Esophagus (tissue), 2 donors: ENCODE results near the gene CD3D. TPM values are rescaled to one million over a fixed set of nuclear protein-coding genes. Genes with fewer than 3 reads are reported as not detected.

Experiments used
- H3K27ac ChIP-seq, 2 donors: one replicate each; pipeline ENCODE4 v1.5.1; 2013; ENCODE audit warnings: low read depth in 2 of 2, mild to moderate bottlenecking in 2 of 2, inconsistent platforms in 1 of 2, low read length in 1 of 2, moderate library complexity in 1 of 2
- H3K27me3 ChIP-seq, 2 donors: one replicate each; pipeline ENCODE4 v1.6.1; 2013; ENCODE audit warnings: low read length in 2 of 2, control low read depth in 1 of 2, mild to moderate bottlenecking in 1 of 2; ENCODE audit not compliant: insufficient read depth in 2 of 2, control insufficient read depth in 1 of 2
- H3K36me3 ChIP-seq, 2 donors: one replicate each; pipeline ENCODE4 v1.6.1; 2013; ENCODE audit warnings: low read length in 1 of 2; ENCODE audit not compliant: control insufficient read depth in 2 of 2, insufficient read depth in 2 of 2
- H3K4me1 ChIP-seq, 2 donors: one replicate each; pipeline ENCODE4 v1.6.1; 2013; ENCODE audit warnings: low read length in 1 of 2; ENCODE audit not compliant: control insufficient read depth in 2 of 2, insufficient read depth in 2 of 2
- H3K4me3 ChIP-seq, 2 donors: one replicate each; pipeline ENCODE4 v1.5.1; 2013; ENCODE audit warnings: low read length in 2 of 2, mild to moderate bottlenecking in 2 of 2, low read depth in 1 of 2, moderate library complexity in 1 of 2
- H3K9me3 ChIP-seq, 2 donors: one replicate each; pipeline ENCODE4 v1.6.1; 2013; ENCODE audit warnings: mild to moderate bottlenecking in 2 of 2, low read depth in 1 of 2, low read length in 1 of 2, moderate library complexity in 1 of 2; ENCODE audit not compliant: control insufficient read depth in 2 of 2, insufficient read depth in 1 of 2
- WGBS, 2 donors: extraction: QIAGEN DNeasy Blood & Tissue Kit; methylation state at CpG; one replicate each; pipeline ENCODE4 v1.1.7; 2013; 5-methylcytosine and 5-hydroxymethylcytosine counted together
- polyA plus RNA-seq, 2 donors: library from polyadenylated mRNA; stranded (reverse); fragments of 200-250 nt; gene quantifications; one replicate each; pipeline ENCODE4 v1.2.3, GENCODE V29; 2013
- donor health status: healthy with polysubstance abuse.
- donor health status: Bipolar disorder and iron deficiency.

The CD3D gene
- polyA plus RNA-seq, 2 donors = 2.2 to 5.3 TPM

- Histone ChIP-seq H3K27ac (no peak overlapping the region), H3K4me3 (peak overlapping the region in 1 of 2 donors; percentile 9), H3K36me3 (no peaks in the 10 kb centered on the region)
Measured at GRCh38 chr11:118341261-118341660, 1.2 kb downstream of the CD3D start.

GRCh38 chr11:118340449-118340848 is 2.1 kb downstream of the CD3D start:
- Histone ChIP-seq H3K9me3 (no peaks in the 10 kb centered on the region), H3K27ac (no peak overlapping the region), H3K4me1 (peaks cover 0 to 7% of the 10 kb centered on the region in 2 donors), H3K36me3 (no peaks in the 10 kb centered on the region), H3K27me3 (no peaks in the 10 kb centered on the region), H3K4me3 (no peak overlapping the region)
- WGBS, 2 donors = 84 to 85% methylated on average over 3 of the region's 3 CpGs

More at GRCh38 chr11:118341261-118341660, 1.2 kb downstream of the CD3D start:
- peaks cover 0 to 7% of the 10 kb centered on the region in 2 donors for H3K4me1 ChIP-seq
- no peaks in the 10 kb centered on the region for H3K9me3 ChIP-seq
- H3K27me3 ChIP-seq = no peaks in the 10 kb centered on the region
- 83 to 89% methylated on average over 3 of the region's 3 CpGs for WGBS, 2 donors

- H3K36me3 ChIP-seq = no peaks in the 10 kb centered on the region
- peaks cover 0 to 7% of the 10 kb centered on the region in 2 donors for H3K4me1 ChIP-seq
- H3K27me3 ChIP-seq = no peaks in the 10 kb centered on the region
- no peak overlapping the region for H3K4me3 ChIP-seq
- 76 to 80% methylated on average over 5 of the region's 5 CpGs for WGBS, 2 donors
- H3K27ac ChIP-seq = peak overlapping the region; percentile 11 to 19
- no peaks in the 10 kb centered on the region for H3K9me3 ChIP-seq
Measured at GRCh38 chr11:118339281-118339961, 3.1 kb downstream of the CD3D start.

GRCh38 chr11:118338637-118339061 is 3.9 kb downstream of the CD3D start:
- Histone ChIP-seq H3K27ac (peak overlapping the region; percentile 11 to 24), H3K27me3 (no peaks in the 10 kb centered on the region), H3K4me3 (no peak overlapping the region), H3K4me1 (peaks cover 0 to 7% of the 10 kb centered on the region in 2 donors), H3K9me3 (no peaks in the 10 kb centered on the region), H3K36me3 (no peaks in the 10 kb centered on the region)
- WGBS, 2 donors = 43 to 48% methylated on average over 7 of the region's 7 CpGs

GRCh38 chr11:118334745-118335144 is 7.8 kb downstream of the CD3D start:
- Histone ChIP-seq H3K9me3 (no peaks in the 10 kb centered on the region), H3K27me3 (no peaks in the 10 kb centered on the region), H3K4me3 (no peak overlapping the region), H3K36me3 (no peaks in the 10 kb centered on the region), H3K27ac (no peak overlapping the region), H3K4me1 (peaks cover 0 to 7% of the 10 kb centered on the region in 2 donors)
- WGBS, 2 donors = 73 to 76% methylated on average over 1 of the region's 1 CpG

- Histone ChIP-seq H3K4me1 (no peaks in the 10 kb centered on the region), H3K36me3 (no peaks in the 10 kb centered on the region), H3K9me3 (no peaks in the 10 kb centered on the region), H3K27ac (no peak overlapping the region), H3K27me3 (peaks cover 0 to 3% of the 10 kb centered on the region in 2 donors), H3K4me3 (no peak overlapping the region)
Measured at GRCh38 chr11:118328745-118329144, 13.8 kb downstream of the CD3D start.

GRCh38 chr11:118325283-118325682 is 17.2 kb downstream of the CD3D start:
- Histone ChIP-seq H3K27me3 (peaks cover 0 to 3% of the 10 kb centered on the region in 2 donors), H3K4me3 (no peak overlapping the region), H3K36me3 (no peaks in the 10 kb centered on the region), H3K9me3 (peaks cover 0 to 2% of the 10 kb centered on the region in 2 donors), H3K4me1 (no peaks in the 10 kb centered on the region), H3K27ac (no peak overlapping the region)

GRCh38 chr11:118322721-118323120 is 19.8 kb downstream of the CD3D start:
- 94 to 95% methylated on average over 19 of the region's 19 CpGs for WGBS, 2 donors
- Histone ChIP-seq H3K4me3 (no peak overlapping the region), H3K9me3 (peaks cover 0 to 2% of the 10 kb centered on the region in 2 donors), H3K27ac (no peak overlapping the region), H3K27me3 (peaks cover 2 to 3% of the 10 kb centered on the region in 2 donors), H3K4me1 (no peaks in the 10 kb centered on the region), H3K36me3 (no peaks in the 10 kb centered on the region)

GRCh38 chr11:118321386-118322082 is 21.0 kb downstream of the CD3D start:
- Histone ChIP-seq H3K27ac (no peak overlapping the region), H3K4me3 (no peak overlapping the region)
- 48 to 73% methylated on average over 5 of the region's 5 CpGs for WGBS, 2 donors

More at GRCh38 chr11:118321386-118322082, 21.0 kb downstream of the CD3D start:
- Histone ChIP-seq H3K36me3 (no peaks in the 10 kb centered on the region), H3K27me3 (peaks cover 2 to 3% of the 10 kb centered on the region in 2 donors), H3K9me3 (peaks cover 0 to 2% of the 10 kb centered on the region in 2 donors), H3K4me1 (peaks cover 4% of the 10 kb centered on the region in 2 donors)
